NB4 (cell line): ENCODE results near the gene CLEC10A.

Experiments used
- CTCF ChIP-seq: IDR thresholded peaks from one replicate; pipeline ENCODE4 v1.5.1; 2012; ENCODE audit warnings: low read depth, low read length
- MAX ChIP-seq: IDR thresholded peaks from 2 replicates; pipeline ENCODE4 v1.6.1; 2011; ENCODE audit warnings: low read depth, low read length
- POLR2A ChIP-seq: IDR thresholded peaks from 2 replicates; pipeline ENCODE4 v1.6.1; 2011; ENCODE audit warnings: mild to moderate bottlenecking; ENCODE audit not compliant: insufficient read length; ENCODE audit errors: extremely low read depth

GRCh38 chr17:7026471-7027115 lies 53.5 kb downstream of the CLEC10A start:
- TF ChIP-seq MAX: no peak
- TF ChIP-seq CTCF: no peak
- TF ChIP-seq POLR2A: no peak
